Right renal cortex interstitium (tissue), 3 donors: ENCODE results near the gene TMEM132D. TPM values are rescaled to one million over a fixed set of nuclear protein-coding genes. Genes with fewer than 3 reads are reported as not detected.

Experiments
- DNase-seq, 3 donors: peaks; one replicate each; pipeline ENCODE4 v3.0.0-alpha.2; 2013; ENCODE audit warnings: low read depth in 3 of 3, low spot score in 2 of 3
- polyA plus RNA-seq, 3 donors: library from polyadenylated mRNA; unstranded; fragments of 120-200 nt; gene quantifications; one replicate each; pipeline ENCODE4 v1.2.1, GENCODE V29; 2013; ENCODE audit not compliant: insufficient read length in 3 of 3

The TMEM132D gene
- polyA plus RNA-seq, 3 donors, result 1.1 to 2.6 (median 1.7) TPM

DNA sequence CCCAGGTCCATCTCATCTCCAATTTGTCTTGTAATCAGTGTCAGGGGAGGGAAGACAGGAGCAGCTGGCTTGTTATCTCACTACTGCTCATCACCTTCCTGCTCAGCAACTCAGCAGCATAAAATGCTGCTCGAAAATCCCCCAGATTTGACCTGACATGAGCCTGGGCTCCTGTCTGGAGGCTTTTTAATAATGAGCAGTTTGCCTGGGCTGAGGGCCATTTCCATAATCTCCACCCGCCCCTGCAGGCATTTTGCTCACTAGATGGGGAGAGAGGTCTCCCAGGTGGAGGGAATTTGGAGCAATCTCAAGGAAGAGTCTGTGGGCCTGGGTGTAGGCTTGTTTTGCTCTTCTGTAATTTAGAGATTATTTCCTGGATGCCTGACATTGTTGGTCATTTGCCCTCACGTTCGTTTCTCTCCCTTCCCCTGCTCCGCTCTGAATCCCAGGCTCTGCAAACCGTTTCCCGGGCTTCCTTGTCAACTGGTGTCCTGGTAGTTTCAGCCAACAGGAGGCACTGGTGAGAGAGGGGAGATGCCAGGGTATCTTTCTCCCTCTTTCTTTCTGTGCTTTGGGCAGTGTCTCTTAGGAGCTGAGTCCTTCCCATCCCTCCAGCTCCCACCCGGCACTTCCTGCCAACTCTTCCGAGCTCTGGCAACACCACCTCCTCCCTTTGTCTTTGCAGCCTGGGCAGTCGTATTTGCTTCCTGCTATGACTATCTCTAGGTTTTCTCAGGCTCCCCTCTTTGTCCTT lies 751.3 kb downstream of the TMEM132D start:
- DNase-seq, result no peak

DNA sequence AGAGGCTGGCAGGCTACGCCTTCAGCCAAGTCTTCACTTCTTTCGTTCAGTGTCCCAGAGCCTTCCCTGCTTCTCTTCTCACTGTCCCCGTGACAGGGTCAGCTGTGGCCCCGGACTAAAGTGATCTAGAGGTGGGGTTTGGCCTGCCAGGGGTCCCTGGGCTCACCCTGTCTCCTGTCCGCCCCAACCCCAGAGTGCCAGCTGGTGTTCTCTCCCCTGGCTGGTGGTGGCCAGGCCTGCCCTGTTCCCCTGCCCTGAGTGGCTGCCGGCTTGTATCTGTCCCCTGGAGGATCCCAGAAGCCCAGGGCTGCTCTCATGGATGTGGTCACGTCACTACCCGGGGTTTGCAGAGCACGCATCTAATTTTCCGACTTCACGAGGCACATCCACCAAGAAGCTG lies 753.1 kb downstream of the TMEM132D start:
- no peak for DNase-seq

DNA sequence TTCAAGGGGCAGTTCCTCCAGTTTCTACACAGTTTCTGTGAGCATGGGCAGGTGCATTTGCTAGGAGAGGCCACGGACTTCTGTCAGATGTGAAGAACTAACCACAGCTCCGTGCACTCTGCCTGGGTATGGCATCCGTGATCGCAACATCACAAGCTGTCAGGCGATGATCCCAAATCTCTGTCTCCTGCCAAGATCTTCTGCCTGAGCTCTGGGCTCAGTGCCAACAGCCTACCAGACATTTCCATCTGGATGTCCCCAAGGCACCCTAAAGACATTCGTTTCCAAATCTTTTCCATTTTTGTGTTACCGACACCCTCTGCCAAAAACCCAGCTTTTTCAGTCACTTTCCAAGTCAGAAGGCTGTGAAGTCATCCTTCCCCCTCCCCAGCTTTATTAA lies 758.4 kb downstream of the TMEM132D start:
- no peak for DNase-seq

DNA sequence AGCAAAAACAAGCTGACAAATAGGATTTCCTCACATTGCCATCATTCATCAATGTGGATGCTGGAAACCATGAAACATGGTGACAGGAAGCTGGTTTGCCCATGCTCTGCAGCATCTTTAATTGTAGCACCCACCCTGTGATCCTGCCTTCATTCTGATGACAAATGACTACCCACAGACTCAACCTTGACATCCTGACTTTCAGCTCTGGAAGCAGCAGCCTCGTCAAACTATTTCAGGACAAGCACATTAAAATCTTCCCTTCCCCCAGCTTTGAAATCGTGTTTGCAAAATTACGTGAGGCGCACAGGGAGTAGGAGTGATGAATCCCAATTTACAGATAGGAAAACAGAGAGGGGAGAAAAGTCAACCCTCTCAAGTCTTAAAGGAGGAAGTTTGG lies 765.0 kb downstream of the TMEM132D start:
- no peak for DNase-seq

DNA sequence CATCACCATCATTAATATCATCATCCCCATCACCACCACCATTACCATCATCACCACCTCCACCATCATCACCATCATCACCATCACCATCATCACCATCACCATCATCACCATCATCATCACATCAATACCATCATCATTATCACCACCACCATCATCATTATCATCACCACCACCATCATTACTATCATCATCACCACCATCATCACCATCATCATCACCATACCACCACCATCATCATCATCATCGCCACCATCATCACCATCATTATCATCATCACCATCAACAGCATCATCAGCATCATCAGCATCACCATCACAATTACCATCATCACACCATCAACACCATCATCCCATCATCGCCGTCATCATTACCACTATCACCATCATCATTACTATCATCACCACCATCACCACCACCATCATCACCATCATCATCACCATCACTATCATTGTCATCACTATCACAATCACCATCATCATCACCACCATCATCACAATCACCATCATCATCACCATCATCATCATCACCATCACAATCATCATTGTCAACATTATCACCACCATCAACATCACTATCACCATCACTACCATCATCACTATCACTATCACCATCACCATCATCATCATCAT lies 767.0 kb downstream of the TMEM132D start:
- DNase-seq, result no peak

DNA sequence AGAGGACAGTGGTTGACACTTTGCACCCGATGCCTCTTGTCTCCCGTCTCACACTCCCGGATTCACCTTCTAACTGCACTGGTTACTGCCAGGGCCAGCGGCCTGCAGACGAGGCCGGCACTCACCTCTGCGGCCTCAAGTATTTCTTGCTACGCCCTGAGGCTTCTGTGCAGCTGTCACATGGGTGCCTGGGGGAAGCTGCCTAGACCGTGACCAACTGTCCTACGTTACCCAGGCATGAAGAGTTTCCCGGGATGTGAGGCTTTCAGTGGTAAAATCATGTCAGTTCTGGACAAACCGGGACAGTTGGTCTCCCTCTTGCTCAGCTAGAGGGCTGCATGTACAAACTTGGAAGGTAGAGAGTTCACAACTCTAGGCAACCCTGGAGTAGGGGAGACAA lies 776.1 kb downstream of the TMEM132D start:
- no peak for DNase-seq

DNA sequence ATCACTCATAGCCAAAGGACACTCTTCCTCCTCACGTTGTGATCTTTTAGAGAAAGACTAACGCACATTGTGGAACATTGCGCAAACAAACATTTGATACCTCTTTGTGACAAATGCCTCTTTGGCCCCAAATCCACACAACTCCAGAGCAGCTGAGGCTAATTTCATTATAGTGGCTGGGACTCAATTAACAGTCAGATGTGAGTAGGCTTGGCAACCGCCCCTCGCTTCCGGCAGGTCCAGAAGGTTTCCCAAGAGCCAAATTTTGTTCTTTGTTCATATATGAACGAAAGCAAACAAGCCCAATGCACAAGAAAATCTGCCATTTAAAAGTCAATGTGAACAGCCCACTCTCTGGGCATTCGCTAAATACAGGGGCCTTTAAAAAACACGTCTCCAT lies 776.6 kb downstream of the TMEM132D start:
- no peak for DNase-seq

DNA sequence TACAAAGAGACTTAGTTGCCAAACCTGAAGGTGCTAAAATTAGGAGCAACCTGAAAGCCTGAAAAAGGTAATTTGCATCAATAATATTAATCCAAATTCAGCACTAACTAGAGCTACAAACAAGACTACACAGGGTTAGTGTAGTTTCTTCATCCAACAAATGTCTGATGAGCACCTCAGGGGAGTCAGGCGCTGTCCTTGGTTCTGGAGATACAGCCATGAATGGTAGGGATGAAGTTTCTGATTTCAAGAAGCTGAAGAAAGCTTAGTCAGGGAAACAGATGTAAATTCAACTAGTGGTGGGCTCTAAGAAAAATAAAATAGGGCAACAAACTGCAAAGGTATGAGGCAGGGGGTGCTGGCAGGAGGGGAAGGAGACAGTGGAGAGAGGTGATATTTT lies 784.3 kb downstream of the TMEM132D start:
- DNase-seq, result peak in 2 of 3 donors; percentile 1 to 10

DNA sequence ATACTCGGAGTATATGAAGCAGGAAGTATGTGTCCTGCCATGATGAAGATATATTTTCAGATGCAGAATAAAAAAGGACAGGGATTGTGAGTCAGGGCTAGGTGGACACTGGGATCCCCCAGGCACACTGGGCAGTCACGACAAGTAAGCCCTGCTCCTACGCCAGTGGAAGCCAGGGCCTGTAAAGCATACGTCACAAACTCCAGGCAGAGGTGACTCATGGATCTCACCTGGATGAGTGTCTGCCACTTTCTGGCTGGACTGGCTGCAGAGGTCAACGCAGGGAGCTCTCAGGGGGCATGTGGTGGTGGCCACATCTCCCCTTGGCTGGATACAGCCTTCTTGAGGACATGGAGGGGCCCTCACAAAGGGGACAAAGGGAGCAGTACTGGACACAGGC lies 788.3 kb downstream of the TMEM132D start:
- no peak for DNase-seq

DNA sequence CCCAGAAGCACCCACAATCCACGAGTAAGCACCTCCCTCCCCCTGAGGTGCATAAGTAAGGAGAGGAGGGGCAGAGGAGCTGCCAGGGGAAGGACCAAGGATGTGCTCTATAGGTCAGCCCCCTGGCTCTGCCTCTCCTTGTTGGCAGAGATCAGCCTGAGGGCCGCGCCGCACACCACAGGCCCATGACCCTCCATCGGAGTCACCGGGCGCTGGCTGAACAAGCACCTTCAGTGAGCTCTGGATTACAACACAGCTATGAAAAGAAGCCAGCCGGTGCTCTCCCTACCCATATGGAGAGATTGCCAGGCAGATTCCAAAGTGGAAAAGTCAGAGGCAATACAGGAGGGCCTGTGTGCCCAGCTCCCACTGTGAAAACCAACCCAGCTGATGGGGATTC lies 793.2 kb downstream of the TMEM132D start:
- DNase-seq, result no peak

DNA sequence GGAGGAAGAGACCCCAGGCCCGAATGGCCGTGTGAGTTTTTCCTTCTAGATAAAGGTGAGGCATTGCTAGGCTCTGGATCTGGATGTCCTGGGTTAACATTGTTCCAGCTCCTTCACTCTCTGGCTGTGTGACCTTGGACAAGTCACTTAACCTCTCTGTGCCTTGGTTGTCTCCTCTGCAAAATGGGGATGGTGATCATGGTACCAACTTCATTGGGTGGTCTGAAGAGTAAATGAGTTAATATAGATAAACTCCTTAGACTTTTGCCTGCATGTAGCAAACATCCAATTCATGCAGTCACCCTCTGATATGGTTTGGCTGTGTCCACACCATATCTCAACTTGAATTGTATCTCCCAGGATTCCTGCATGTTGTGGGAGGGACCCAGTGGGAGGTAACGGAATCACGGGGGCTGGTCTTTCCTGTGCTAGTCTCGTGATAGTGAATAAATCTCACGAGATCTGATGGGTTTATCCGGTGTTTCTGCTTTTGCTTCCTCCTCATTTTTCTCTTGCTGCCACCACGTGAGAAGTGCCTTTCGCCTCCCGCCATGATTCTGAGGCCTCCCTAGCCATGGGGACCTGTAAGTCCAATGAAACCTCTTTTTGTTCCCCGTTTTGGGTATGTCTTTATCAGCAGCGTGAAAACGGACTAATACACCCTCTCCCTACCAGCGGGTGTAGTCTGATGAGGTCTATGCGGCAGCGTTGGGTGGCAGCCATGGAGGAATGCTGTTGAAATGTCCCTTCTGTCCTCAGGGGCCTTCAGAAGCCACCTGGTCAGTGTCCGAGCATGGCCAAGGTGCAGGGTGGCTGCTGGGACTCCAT lies 794.4 kb downstream of the TMEM132D start:
- DNase-seq, result no peak

DNA sequence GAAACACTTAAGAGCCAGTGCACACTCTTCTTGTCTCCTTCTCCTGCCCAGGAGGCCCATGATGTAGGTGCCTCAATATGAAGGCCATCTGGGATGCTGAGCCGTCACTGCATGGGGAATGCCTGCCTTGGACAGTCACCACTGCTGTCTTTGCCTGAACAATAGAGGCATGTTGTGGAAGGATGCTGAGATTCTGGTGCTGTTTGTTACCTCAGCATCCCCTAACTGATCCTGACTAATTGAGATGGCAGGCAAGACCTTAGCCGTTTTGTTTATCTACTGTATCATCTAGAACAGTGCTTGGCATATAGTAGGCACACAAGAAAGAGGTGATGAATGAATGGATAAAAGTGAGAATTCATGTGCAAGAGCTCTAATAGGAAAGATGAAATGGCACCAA lies 797.1 kb downstream of the TMEM132D start:
- no peak for DNase-seq

DNA sequence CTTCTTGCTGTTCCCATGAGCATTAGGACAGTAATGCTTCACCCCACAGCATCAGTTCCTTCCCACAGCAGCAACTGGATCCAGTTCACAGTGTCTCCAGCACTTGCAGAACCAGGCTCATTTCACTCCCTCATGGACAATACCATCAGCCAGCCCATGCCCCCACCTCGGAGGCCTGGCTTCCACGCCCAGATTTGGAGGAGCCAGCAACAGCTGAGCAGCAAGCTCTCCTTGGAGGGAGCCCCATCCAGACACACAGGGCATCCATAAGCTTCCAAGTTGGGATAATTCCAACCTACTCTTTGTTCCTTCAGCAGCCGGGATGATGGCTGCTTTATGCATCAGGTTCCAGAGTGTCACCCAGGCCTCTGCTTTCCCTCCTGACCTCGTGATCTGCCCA lies 800.6 kb downstream of the TMEM132D start:
- no peak for DNase-seq

DNA sequence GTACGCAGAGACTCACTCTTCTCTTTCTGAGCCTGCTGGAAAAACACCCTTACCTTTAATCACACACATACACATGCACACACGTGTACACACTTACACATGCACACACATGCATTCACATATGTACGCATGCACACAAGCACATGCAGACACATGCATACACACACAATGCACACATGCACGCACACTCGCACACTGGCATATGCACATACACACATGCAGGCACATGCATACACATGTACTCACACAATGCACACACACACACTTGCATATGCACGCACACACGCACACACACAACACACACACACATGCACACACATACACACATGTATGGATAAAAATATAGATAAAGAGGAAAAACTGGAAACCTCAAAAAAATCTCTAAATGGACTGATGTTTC lies 801.6 kb downstream of the TMEM132D start:
- DNase-seq, result no peak

DNA sequence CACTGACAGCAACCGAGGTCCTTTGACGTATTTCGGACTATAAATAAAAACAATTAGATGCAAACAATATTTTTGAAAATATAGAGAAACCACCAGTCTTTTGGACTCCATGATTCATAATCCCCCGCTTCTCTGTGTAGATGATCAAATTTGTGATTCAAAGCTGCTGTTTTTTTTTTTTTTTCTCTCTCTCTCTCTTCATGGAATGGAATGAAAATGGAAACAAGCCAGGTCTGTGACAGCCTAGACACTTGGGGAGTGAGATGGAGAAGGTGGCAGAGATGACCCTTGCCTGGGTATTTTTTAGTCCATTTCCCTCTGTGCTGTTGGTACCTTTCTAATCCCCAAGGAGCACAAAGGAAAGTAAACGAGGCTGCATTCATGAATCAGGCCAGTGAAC lies 802.0 kb downstream of the TMEM132D start:
- no peak for DNase-seq

DNA sequence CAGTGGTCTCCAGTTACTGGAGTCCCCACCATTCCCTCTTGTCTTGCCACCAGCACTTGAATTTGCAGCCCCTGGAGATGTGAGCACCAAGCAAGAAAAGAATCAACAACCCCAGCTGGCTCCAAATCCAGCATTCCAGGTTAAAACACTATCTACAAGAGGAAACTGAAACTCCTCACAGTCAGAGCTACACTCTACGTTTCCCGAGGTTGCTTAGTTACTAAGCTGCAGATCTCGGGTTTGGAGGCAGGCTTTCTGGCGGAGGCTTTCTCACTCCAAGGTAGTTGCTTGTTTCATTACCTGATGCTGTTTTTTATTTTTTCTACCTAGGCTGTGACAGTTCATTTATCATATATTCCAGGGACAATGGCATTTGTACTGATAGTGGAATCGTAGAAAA lies 802.4 kb downstream of the TMEM132D start:
- no peak for DNase-seq

DNA sequence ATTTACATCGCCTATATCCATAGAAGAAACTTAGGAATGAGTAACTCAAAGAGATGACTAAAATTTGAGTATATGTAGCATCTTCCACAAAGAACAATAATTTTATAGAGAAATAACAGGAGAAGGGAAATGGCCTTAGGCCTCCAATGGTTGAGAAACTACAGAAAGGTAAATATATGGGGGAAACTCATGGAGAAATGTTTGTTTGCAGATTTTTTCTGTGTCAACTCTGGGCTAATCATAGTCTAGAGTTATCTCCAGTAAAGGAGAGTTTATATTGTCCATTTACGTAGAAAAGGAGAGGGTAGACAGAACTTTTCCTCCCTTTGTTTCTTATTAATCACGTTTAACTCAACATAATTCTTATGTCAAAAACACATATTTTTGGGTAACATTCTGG lies 806.4 kb downstream of the TMEM132D start:
- no peak for DNase-seq

DNA sequence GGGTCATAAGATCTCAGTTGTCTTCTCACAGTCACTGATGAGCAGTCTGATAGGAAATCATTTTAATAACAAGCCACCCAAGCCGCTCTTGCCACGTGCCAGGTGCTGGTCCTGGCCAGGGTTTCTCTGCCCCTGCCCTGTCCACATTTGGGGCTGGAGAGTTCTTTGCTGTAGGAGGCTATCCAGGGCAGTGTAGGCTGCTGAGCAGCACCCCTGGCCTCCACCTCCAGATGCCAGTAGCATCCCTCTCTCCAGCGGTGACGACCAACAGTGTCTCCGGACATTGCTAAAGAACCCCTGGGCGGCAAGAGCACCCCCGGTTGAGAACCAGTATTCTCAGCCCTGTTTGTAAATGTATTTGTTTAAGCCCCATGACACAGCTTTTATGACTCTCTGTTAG lies 806.9 kb downstream of the TMEM132D start:
- DNase-seq, result no peak

DNA sequence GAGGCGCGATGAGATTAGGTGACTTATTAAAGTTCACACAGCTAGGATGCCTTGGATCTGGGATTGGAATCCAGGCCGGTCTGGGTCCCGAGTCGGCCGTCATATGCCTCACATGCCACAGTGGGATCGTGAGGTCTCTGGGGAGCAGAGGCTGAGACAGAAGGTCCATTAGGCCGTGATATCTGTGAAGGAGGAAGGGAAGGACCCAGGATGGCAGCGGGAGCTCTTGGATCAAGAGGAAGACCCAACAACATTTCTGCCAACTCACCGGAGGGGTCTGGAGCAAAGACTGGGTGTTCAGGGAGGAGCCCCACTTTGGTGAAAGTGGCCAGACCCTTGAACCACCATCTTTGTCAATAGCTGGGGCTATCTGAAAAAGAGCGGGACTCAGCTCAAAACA lies 807.6 kb downstream of the TMEM132D start:
- DNase-seq, result no peak

DNA sequence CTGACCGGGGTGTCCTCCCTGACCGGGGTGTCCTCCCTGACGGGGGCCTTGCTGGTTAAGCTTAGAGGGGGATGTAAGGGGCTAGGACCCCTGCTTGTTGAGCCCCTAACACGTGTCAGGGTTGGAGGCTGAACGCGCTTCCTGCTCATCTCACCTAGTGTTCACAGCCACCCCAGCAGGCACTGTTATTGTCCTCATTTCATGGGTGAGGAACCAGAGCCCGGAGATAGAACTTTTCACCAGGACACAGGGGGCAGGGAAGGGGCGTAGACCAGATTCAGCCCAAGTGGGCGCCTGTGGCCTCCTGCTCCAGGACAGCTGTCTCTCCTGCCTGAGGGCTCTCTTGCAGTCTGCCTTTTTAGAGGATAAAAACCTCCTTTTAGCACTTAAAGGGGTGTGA lies 814.2 kb downstream of the TMEM132D start:
- DNase-seq, result no peak

DNA sequence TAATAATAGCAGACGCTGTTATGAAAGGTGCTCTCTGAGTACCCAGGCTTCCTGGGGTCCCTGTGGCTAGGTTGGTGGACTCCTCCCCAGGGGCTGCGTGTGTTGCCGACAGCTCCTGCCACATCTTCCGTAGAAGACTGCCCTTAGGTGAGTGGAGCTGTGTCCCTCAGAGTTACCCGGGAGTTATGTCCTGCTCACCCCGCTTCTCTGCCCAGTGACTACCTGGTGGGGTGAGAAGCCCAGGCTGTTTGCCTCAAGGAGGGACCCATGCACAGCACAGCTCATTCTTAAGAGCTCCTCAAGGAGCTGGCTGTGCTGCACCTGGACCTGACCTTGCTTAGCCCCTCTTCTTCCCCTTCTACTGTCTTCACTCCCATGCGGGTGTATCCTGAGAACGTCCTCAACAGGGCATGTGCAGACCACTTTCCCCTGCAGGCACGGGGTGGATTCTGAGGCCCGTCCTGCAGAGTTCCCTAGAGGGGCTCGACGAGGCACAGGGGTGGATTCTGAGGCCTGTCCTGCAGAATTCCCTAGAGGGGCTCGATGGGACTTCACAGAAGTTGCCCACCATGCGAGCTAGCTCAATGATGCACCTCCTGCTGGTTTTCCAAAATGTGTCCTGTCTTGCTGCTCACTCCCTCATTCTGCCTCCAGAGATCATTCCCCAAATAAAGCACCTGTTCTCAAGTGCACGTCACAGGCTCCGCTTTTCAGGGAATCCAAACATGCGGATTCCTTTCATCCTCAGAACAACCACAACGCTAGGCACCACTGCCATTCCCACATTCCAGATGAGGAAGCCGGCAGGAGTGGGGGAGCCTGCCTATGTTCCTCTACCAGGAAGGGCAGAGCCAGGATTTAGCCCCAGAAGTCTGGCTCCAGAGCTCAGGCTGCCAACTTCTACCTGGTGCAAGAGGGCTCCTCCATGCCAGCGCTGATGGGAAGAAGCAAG lies 818.7 kb downstream of the TMEM132D start:
- no peak for DNase-seq
